Measurements from ENCODE around the gene TRIM24.

Gene TRIM24

DNA sequence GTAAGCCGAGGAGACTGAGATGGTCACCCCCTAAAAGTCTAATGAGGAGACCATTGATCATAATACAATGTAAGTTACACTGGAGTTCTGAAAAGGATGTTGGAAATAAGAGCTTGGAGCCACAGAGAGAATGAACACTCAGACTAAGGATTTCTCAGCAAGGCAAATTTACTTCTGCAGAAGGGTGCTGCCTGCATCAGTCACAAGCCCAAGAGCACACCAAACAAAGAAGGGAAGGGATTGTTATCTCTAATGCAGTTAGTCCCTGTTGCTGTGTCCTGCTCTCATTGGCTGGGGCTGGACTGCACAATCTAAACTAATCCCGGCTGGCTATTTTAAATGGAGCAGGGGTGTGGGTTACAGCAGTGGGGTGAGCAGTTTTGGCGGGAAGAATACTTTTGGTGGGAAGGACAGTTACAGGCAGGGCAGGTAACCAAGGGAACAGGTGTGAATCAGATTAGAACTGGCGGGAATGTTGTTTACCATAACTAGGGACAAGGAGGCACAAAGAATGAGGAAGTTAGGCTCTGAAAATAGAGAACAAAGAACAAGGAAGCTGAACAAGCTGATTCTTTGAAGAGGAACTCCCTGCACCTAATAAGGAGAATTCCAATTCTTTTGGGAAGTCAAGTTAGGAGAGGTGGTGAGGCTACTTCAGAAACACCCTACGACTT, 30.3 kb upstream of the TRIM24 start:
- TF ChIP-seq, protein P1, sequence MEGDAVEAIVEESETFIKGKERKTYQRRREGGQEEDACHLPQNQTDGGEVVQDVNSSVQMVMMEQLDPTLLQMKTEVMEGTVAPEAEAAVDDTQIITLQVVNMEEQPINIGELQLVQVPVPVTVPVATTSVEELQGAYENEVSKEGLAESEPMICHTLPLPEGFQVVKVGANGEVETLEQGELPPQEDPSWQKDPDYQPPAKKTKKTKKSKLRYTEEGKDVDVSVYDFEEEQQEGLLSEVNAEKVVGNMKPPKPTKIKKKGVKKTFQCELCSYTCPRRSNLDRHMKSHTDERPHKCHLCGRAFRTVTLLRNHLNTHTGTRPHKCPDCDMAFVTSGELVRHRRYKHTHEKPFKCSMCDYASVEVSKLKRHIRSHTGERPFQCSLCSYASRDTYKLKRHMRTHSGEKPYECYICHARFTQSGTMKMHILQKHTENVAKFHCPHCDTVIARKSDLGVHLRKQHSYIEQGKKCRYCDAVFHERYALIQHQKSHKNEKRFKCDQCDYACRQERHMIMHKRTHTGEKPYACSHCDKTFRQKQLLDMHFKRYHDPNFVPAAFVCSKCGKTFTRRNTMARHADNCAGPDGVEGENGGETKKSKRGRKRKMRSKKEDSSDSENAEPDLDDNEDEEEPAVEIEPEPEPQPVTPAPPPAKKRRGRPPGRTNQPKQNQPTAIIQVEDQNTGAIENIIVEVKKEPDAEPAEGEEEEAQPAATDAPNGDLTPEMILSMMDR (IDR thresholded peaks at IDR 0.05; ENCODE audit: low read depth, low read length), result no peak
- no peaks in the 10 kb centered on the region for H3K4me1 ChIP-seq
- no peaks in the 10 kb centered on the region for H3K36me3 ChIP-seq
- DNase-seq, result no peak
- H3K27me3 ChIP-seq, result no peaks in the 10 kb centered on the region
- H3K4me3 ChIP-seq (ENCODE audit: low read depth, low read length), result no peak overlapping the region
- peaks cover 11% of the 10 kb centered on the region for H3K9me3 ChIP-seq

DNA sequence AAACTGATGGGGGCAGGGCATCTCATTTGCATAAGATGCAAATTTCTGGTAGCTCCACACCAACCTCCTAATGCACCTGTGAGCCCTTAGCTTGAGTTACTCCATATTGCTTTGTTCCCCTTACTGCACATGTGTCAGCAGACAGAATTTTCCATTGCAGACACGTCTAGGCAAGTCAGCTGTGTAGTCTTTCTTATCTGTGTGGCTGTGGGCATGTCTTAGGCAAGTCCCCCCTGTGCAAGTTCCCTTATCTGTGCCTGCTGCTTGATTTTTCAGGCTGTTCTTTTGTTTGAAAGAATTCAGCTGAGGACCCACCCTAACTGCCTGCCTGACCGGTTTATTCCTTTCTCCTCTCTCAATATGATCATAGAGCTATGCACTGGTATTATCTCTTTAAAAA, 28.5 kb upstream of the TRIM24 start:
- TF ChIP-seq, protein P1 (IDR thresholded peaks at IDR 0.05; ENCODE audit: low read depth, low read length), result no peak
- Histone ChIP-seq H3K4me3 (ENCODE audit: low read depth, low read length) (no peak overlapping the region), H3K4me1 (no peaks in the 10 kb centered on the region), H3K27me3 (no peaks in the 10 kb centered on the region), H3K36me3 (no peaks in the 10 kb centered on the region), H3K9me3 (peaks cover 11% of the 10 kb centered on the region)
- no peak for DNase-seq

DNA sequence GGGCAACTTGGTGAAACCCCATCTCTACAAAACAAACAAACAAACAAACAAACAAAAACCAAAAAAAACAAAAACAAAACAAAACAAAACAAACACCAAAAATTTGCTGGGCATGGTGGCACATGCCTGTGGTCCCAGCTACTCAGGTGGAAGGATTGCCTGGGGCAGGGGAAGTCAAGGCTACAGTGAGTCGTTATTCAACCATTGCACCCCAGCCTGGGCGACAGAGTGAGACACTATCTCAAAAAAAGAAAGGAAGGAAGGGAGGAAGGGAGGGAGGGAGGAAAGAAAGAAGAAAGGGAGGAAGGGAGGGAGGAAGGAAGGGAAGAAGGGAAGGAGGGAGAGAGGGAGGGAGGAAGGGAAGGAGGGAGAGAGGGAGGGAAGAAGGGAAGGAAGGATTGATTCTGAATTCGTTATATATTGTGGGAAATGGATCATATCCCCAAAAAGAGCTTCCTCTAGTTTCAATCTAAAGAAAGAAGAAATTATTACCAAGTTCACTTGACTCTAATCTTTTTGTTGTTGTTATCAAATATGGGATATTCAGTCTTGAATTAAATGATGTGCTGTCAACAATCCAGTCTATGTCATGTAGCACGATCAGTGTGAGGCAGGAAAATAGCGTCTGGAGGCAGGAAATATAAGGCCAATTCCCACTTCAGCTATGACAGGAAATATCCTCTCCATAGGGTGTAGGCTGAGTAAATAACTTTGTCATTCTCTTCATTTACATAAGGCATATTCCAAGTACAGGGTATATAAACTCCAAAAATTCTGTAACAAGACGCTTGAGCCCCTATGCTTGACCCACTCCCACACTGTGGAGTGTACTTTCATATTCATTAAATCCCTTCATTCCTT, 26.2 kb upstream of the TRIM24 start:
- TF ChIP-seq, protein P1 (IDR thresholded peaks at IDR 0.05; ENCODE audit: low read depth, low read length), result no peak
- Histone ChIP-seq H3K4me1 (no peaks in the 10 kb centered on the region), H3K36me3 (no peaks in the 10 kb centered on the region), H3K27me3 (no peaks in the 10 kb centered on the region), H3K9me3 (peaks cover 11% of the 10 kb centered on the region), H3K4me3 (ENCODE audit: low read depth, low read length) (no peak overlapping the region)
- no peak for DNase-seq

DNA sequence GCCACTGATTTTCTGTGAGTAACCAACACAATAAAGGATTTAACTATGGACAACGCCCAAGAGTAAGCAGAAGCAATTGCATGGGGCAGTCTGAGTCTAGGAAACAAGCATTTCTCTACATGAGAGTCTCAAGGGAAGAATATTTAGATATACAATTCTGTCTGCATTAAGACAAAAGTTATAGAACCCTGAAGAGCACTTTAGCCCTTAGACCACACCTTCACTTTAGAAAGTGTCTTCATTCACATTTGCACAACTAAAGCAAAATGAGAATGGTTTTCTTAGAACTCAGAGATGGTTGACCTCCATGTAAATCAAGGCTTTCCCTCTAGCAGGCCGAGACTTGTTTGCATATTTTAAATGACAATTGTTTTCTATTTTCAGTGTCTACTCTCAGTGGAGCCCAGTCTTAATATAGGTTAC, 25.5 kb upstream of the TRIM24 start:
- Histone ChIP-seq H3K27me3 (no peaks in the 10 kb centered on the region), H3K4me1 (no peaks in the 10 kb centered on the region), H3K4me3 (ENCODE audit: low read depth, low read length) (no peak overlapping the region), H3K9me3 (peaks cover 6% of the 10 kb centered on the region), H3K36me3 (no peaks in the 10 kb centered on the region)
- DNase-seq, result no peak
- TF ChIP-seq, protein P1 (IDR thresholded peaks at IDR 0.05; ENCODE audit: low read depth, low read length), result no peak

DNA sequence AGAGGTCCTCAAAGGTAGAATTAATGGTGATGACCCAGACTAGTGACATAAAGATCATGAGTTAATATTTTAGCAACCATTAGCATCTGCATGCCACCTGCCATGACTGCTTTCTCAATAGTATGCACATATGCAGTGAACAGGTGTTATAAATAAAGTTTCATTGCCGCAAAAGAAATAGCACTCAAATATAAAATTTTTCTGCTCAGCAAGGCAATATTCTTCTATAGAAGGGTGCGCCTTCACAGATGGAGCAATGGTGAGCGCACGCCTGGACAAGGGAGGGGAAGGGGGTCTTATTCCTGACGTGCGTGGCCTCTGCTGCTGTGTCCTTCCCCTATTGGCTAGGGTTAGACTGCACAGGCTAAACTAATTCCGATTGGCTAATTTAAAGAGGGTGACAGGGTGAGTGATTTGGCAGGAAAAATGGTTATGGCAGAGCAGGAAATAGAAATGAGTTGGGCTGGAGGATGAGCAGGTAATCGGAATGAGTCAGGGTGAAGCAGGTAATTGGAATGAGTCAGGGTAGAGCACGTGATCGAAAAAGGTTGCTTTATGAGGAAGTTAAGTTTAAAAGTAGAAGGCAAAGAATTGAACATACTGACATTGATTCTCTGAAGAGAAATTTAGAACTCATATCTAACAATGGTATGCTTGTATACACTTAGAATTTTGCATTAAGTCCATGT, 24.7 kb upstream of the TRIM24 start:
- TF ChIP-seq, protein P1 (IDR thresholded peaks at IDR 0.05; ENCODE audit: low read depth, low read length), result no peak
- no peaks in the 10 kb centered on the region for H3K9me3 ChIP-seq
- H3K4me1 ChIP-seq, result no peaks in the 10 kb centered on the region
- no peaks in the 10 kb centered on the region for H3K27me3 ChIP-seq
- H3K36me3 ChIP-seq, result no peaks in the 10 kb centered on the region
- DNase-seq, result no peak
- no peak overlapping the region for H3K4me3 ChIP-seq (ENCODE audit: low read depth, low read length)

Data from BE2C (cell line).